HepG2 (cell line): Measurements from ENCODE around the gene CHDH. TPM values are rescaled to one million over a fixed set of nuclear protein-coding genes. Genes with fewer than 3 reads are reported as not detected.

Source experiments
- DNMT3B ChIP-seq: conservative IDR thresholded peaks from 2 replicates; pipeline ENCODE4 v1.6.1; 2016; ENCODE audit warnings: missing biosample characterization, control low read depth
- HOXA7 ChIP-seq: sonication (generic); formaldehyde crosslinking; IDR thresholded peaks from 2 replicates; pipeline ENCODE4 v1.8.1; 2022; ENCODE audit warnings: mild to moderate bottlenecking, missing genetic modification reagents, moderate library complexity
- KLF9 ChIP-seq: IDR thresholded peaks from 2 replicates; pipeline ENCODE4 v1.6.1; 2016; ENCODE audit warnings: low read depth
- NAIF1 ChIP-seq: sonication (generic); formaldehyde crosslinking; IDR thresholded peaks from 2 replicates; pipeline ENCODE4 v1.5.0; 2020; ENCODE audit warnings: mild to moderate bottlenecking, missing genetic modification reagents, borderline replicate concordance
- ZBTB46 ChIP-seq: sonication (generic); formaldehyde crosslinking; IDR thresholded peaks from 2 replicates; pipeline ENCODE4 v1.4.0; 2020; ENCODE audit warnings: mild to moderate bottlenecking, missing genetic modification reagents, borderline replicate concordance
- ZNF160 ChIP-seq: sonication (generic); formaldehyde crosslinking; IDR thresholded peaks from 2 replicates; pipeline ENCODE4 v1.8.0; 2022; ENCODE audit warnings: mild to moderate bottlenecking, inconsistent platforms, missing genetic modification reagents
- ZNF33B ChIP-seq: sonication (generic); formaldehyde crosslinking; IDR thresholded peaks from 2 replicates; pipeline ENCODE4 v1.5.1; 2020; ENCODE audit warnings: mild to moderate bottlenecking, missing genetic modification reagents
- ZNF703 ChIP-seq: sonication (generic); formaldehyde crosslinking; IDR thresholded peaks from 2 replicates; pipeline ENCODE4 v1.5.1; 2020; ENCODE audit warnings: missing genetic modification reagents, mild to moderate bottlenecking, moderate library complexity, borderline replicate concordance
- polyA plus RNA-seq, 8 experiments: library from polyadenylated mRNA; depleted of rRNA in 3 of 8; stranded (reverse) in 7 of 8; unstranded in 1 of 8; fragments of >200 nt; fragmentation: Illumina TruSeq in 4 of 8; extraction: Trizol in 4 of 8; gene quantifications; 2 replicates each; pipeline versions ENCODE4 v1.2.1 to v1.2.3, GENCODE V29; 2011 to 2016; ENCODE audit warnings: low read depth in 4 of 8, missing spikeins in 1 of 8, mixed read lengths in 1 of 8; ENCODE audit not compliant: insufficient read depth in 1 of 8
- total RNA-seq, 5 experiments: library from RNA; depleted of rRNA; stranded (reverse); fragments of >200 nt; fragmentation: Illumina TruSeq; extraction: Trizol; gene quantifications; 2 replicates each; pipeline ENCODE4 v1.2.3, GENCODE V29; 2016; ENCODE audit warnings: low read depth in 1 of 5
- TF ChIP-seq, protein P1 (sequence below): sonication (generic); formaldehyde crosslinking; IDR thresholded peaks from 2 replicates; pipeline ENCODE4 v1.9.0; 2021; ENCODE audit warnings: missing genetic modification reagents, borderline replicate concordance
- TF ChIP-seq, protein P2 (sequence below): sonication (generic); formaldehyde crosslinking; IDR thresholded peaks from 2 replicates; pipeline ENCODE4 v1.5.0; 2020; ENCODE audit warnings: mild to moderate bottlenecking, missing genetic modification reagents
- TF ChIP-seq, protein P3 (sequence below): sonication (generic); formaldehyde crosslinking; IDR thresholded peaks from 2 replicates; pipeline ENCODE4 v1.8.1; 2022; ENCODE audit warnings: low read depth, mild to moderate bottlenecking, missing genetic modification reagents

The CHDH gene
- total and polyA plus RNA-seq, 2 of the 13 experiments (the other 11 are each of a cell fraction or from before 2014, with no cell fraction given), result 28.1 to 48.9 TPM

DNA sequence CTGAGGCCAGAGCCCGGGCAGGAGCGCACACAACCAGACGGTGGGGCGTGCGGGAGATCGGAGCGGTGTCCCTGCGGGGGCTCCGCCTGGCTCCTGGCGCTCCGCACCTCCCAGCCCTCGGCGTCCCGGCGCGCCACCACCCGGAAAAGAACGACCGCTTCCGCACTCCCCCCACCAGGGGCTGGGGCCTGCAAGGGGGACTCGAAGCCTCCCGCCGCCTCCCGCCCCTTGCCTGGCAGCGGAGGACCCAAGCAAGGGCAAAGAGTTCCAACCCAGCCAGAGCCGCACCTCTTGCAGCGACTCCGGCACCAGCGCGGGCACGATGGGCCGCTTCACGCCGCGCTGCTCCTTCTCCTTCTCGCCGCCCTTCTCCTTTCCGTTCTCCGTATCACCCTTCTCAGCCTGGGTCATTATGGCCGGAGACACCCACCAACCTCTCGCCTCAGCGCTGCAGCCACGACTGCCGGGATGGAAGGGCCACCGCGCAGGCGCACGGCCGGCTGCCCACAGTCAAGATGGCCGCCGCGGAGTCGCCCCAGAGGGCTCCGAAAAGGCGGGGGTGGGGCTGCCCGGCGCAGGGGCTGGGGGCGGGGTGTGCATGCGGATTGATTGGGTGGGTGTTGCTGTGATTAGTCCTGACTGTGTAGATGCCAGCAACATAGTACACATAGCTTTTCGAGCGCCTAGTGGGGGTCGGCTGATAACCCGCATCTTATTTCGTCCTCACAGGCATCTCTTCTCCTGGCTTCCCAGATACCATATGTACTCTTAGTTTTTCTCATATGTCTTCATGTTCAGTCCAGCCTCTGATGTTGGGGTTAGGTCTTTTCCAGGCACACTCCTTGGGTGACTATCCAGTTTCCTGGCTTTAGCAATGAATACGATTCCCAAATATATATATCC, 35.7 kb upstream of the CHDH start, which contains the start of gene ACTR8 (continued):
- TF ChIP-seq ZBTB46 (CRISPR knock-in tag), result no peak
- TF ChIP-seq, protein P1, sequence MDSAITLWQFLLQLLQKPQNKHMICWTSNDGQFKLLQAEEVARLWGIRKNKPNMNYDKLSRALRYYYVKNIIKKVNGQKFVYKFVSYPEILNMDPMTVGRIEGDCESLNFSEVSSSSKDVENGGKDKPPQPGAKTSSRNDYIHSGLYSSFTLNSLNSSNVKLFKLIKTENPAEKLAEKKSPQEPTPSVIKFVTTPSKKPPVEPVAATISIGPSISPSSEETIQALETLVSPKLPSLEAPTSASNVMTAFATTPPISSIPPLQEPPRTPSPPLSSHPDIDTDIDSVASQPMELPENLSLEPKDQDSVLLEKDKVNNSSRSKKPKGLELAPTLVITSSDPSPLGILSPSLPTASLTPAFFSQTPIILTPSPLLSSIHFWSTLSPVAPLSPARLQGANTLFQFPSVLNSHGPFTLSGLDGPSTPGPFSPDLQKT, result no peak
- TF ChIP-seq, protein P2, sequence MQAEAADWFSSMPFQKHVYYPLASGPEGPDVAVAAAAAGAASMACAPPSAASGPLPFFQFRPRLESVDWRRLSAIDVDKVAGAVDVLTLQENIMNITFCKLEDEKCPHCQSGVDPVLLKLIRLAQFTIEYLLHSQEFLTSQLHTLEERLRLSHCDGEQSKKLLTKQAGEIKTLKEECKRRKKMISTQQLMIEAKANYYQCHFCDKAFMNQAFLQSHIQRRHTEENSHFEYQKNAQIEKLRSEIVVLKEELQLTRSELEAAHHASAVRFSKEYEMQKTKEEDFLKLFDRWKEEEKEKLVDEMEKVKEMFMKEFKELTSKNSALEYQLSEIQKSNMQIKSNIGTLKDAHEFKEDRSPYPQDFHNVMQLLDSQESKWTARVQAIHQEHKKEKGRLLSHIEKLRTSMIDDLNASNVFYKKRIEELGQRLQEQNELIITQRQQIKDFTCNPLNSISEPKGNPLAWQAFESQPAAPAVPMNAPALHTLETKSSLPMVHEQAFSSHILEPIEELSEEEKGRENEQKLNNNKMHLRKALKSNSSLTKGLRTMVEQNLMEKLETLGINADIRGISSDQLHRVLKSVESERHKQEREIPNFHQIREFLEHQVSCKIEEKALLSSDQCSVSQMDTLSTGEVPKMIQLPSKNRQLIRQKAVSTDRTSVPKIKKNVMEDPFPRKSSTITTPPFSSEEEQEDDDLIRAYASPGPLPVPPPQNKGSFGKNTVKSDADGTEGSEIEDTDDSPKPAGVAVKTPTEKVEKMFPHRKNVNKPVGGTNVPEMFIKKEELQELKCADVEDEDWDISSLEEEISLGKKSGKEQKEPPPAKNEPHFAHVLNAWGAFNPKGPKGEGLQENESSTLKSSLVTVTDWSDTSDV (CRISPR knock-in tag), result no peak
- no peak for TF ChIP-seq DNMT3B
- no peak for TF ChIP-seq KLF9
- TF ChIP-seq NAIF1, result no peak
- TF ChIP-seq ZNF33B (CRISPR knock-in tag), result no peak
- TF ChIP-seq HOXA7 (CRISPR knock-in tag), result no peak
- TF ChIP-seq ZNF160 (CRISPR knock-in tag), result peak; percentile 71; the same call in 1 of the 2 replicates
- TF ChIP-seq, protein P3, sequence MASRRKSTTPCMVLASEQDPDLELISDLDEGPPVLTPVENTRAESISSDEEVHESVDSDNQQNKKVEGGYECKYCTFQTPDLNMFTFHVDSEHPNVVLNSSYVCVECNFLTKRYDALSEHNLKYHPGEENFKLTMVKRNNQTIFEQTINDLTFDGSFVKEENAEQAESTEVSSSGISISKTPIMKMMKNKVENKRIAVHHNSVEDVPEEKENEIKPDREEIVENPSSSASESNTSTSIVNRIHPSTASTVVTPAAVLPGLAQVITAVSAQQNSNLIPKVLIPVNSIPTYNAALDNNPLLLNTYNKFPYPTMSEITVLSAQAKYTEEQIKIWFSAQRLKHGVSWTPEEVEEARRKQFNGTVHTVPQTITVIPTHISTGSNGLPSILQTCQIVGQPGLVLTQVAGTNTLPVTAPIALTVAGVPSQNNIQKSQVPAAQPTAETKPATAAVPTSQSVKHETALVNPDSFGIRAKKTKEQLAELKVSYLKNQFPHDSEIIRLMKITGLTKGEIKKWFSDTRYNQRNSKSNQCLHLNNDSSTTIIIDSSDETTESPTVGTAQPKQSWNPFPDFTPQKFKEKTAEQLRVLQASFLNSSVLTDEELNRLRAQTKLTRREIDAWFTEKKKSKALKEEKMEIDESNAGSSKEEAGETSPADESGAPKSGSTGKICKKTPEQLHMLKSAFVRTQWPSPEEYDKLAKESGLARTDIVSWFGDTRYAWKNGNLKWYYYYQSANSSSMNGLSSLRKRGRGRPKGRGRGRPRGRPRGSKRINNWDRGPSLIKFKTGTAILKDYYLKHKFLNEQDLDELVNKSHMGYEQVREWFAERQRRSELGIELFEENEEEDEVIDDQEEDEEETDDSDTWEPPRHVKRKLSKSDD (CRISPR knock-in tag), result no peak; the same call in 1 of the 2 replicates
- no peak for TF ChIP-seq ZNF703 (CRISPR knock-in tag)
